Liver (tissue), 9 donors: ENCODE measurements around the gene WSCD2. TPM values are rescaled to one million over a fixed set of nuclear protein-coding genes. Genes with fewer than 3 reads are reported as not detected.

Experiments used
- DNase-seq: peaks from one replicate; pipeline ENCODE4 v3.0.0-alpha.2; 2017; ENCODE audit warnings: low spot score
- H3K27ac ChIP-seq, 2 donors: one replicate each; pipeline ENCODE4 v1.7.0; 2013; ENCODE audit warnings: inconsistent platforms in 2 of 2, low read length in 2 of 2, control low read depth in 1 of 2, low read depth in 1 of 2, mild to moderate bottlenecking in 1 of 2
- H3K27me3 ChIP-seq, 4 donors: one replicate each; pipeline versions ENCODE4 v1.6.1 to v1.7.0; 2013; ENCODE audit warnings: low read length in 3 of 4, inconsistent platforms in 1 of 4, mild to moderate bottlenecking in 1 of 4, moderate library complexity in 1 of 4; ENCODE audit not compliant: control insufficient read depth in 4 of 4, insufficient read depth in 4 of 4
- H3K36me3 ChIP-seq, 4 donors: one replicate each; pipeline versions ENCODE4 v1.6.1 to v1.7.0; 2013; ENCODE audit warnings: low read length in 3 of 4, mild to moderate bottlenecking in 3 of 4, low read depth in 1 of 4, moderate library complexity in 1 of 4; ENCODE audit not compliant: control insufficient read depth in 4 of 4, insufficient read depth in 3 of 4
- H3K4me1 ChIP-seq, 4 donors: one replicate each; pipeline versions ENCODE4 v1.6.1 to v1.7.0; 2013; ENCODE audit warnings: low read length in 3 of 4, mild to moderate bottlenecking in 3 of 4, moderate library complexity in 1 of 4; ENCODE audit not compliant: control insufficient read depth in 4 of 4, insufficient read depth in 4 of 4
- H3K4me3 ChIP-seq, 3 donors: one replicate each; pipeline versions ENCODE4 v1.6.1 to v1.7.0; 2013; ENCODE audit warnings: low read length in 3 of 3, control low read depth in 1 of 3, low read depth in 1 of 3, mild to moderate bottlenecking in 1 of 3
- H3K9ac ChIP-seq, 2 donors: one replicate each; pipeline ENCODE4 v1.7.0; 2013; ENCODE audit warnings: low read length in 2 of 2, mild to moderate bottlenecking in 2 of 2, moderate library complexity in 2 of 2, control low read depth in 1 of 2, low read depth in 1 of 2
- H3K9me3 ChIP-seq, 4 donors: one replicate each; pipeline versions ENCODE4 v1.6.1 to v1.7.0; 2013; ENCODE audit warnings: low read length in 3 of 4; ENCODE audit not compliant: control insufficient read depth in 4 of 4
- EGR1 ChIP-seq, 2 donors: IDR thresholded peaks; 2 replicates each; pipeline ENCODE4 v1.6.1; 2016 to 2018; ENCODE audit warnings: antibody characterized with exemption in 2 of 2, low read depth in 2 of 2
- FOXA1 ChIP-seq: IDR thresholded peaks from 2 replicates; pipeline ENCODE4 v1.6.1; 2016; ENCODE audit warnings: antibody characterized with exemption
- FOXA2 ChIP-seq: IDR thresholded peaks from 2 replicates; pipeline ENCODE4 v1.6.1; 2016; ENCODE audit warnings: antibody characterized with exemption
- GABPA ChIP-seq, 2 donors: IDR thresholded peaks in 1 of 2; conservative IDR thresholded peaks in 1 of 2; 2 replicates each; pipeline ENCODE4 v1.6.1; 2016; ENCODE audit warnings: antibody characterized with exemption in 2 of 2, mild to moderate bottlenecking in 1 of 2, moderate library complexity in 1 of 2
- HNF4A ChIP-seq, 2 donors: conservative IDR thresholded peaks; 2 replicates each; pipeline ENCODE4 v1.6.1; 2016; ENCODE audit warnings: antibody characterized with exemption in 2 of 2, mild to moderate bottlenecking in 2 of 2
- HNF4G ChIP-seq: IDR thresholded peaks from 2 replicates; pipeline ENCODE4 v1.6.1; 2016; ENCODE audit warnings: antibody characterized with exemption
- NR2F2 ChIP-seq: IDR thresholded peaks from 2 replicates; pipeline ENCODE4 v1.6.1; 2016; ENCODE audit warnings: antibody characterized with exemption
- RAD21 ChIP-seq, 2 donors: IDR thresholded peaks; 2 replicates each; pipeline ENCODE4 v1.6.1; 2016; ENCODE audit warnings: antibody characterized with exemption in 2 of 2, mild to moderate bottlenecking in 2 of 2
- RXRA ChIP-seq, 2 donors: IDR thresholded peaks; 2 replicates each; pipeline ENCODE4 v1.6.1; 2017 to 2018; ENCODE audit warnings: antibody characterized with exemption in 2 of 2, mild to moderate bottlenecking in 1 of 2
- SP1 ChIP-seq: IDR thresholded peaks from 2 replicates; pipeline ENCODE4 v1.6.1; 2018; ENCODE audit warnings: antibody characterized with exemption, mild to moderate bottlenecking
- TAF1 ChIP-seq: conservative IDR thresholded peaks from 2 replicates; pipeline ENCODE4 v1.6.1; 2016; ENCODE audit warnings: antibody characterized with exemption, mild to moderate bottlenecking
- YY1 ChIP-seq: IDR thresholded peaks from 2 replicates; pipeline ENCODE4 v1.6.1; 2016; ENCODE audit warnings: antibody characterized with exemption, mild to moderate bottlenecking
- ZBTB33 ChIP-seq: IDR thresholded peaks from 2 replicates; pipeline ENCODE4 v1.6.1; 2016; ENCODE audit warnings: antibody characterized with exemption
- WGBS: extraction: QIAGEN DNeasy Blood & Tissue Kit; methylation state at CpG from one replicate; pipeline ENCODE4 v1.1.7; 2013; 5-methylcytosine and 5-hydroxymethylcytosine counted together
- polyA plus RNA-seq, 2 donors: library from polyadenylated mRNA; stranded (reverse) in 1 of 2; unstranded in 1 of 2; fragments of 200-250 nt in 1 of 2; fragments of >200 nt in 1 of 2; fragmentation: Nextera tagmentation in 1 of 2; extraction: Ambion mirVana in 1 of 2; gene quantifications; one replicate each; pipeline versions ENCODE4 v1.2.1 to v1.2.3, GENCODE V29; 2013 to 2015
- total RNA-seq, 2 donors: library from RNA; depleted of rRNA; stranded (reverse); fragments of >200 nt; gene quantifications; one replicate each; pipeline ENCODE4 v1.2.3, GENCODE V29; 2014
- TF ChIP-seq, protein P1 (sequence below): IDR thresholded peaks from 2 replicates; pipeline ENCODE4 v1.6.1; 2016; ENCODE audit warnings: antibody characterized with exemption, mild to moderate bottlenecking
- TF ChIP-seq, protein P2 (sequence below): fragments of 150-350 bp; IDR thresholded peaks from 2 replicates; pipeline ENCODE4 v1.5.1; 2017; ENCODE audit warnings: improper control_type of control experiment, low read depth, low read length; ENCODE audit not compliant: missing input control
- TF ChIP-seq, protein P3 (sequence below): IDR thresholded peaks from 2 replicates; pipeline ENCODE4 v1.6.1; 2016; ENCODE audit warnings: antibody characterized with exemption
- TF ChIP-seq, protein P4 (sequence below): IDR thresholded peaks from 2 replicates; pipeline ENCODE4 v1.6.1; 2016; ENCODE audit warnings: antibody characterized with exemption
- donor health status: healthy.
- donor health status: healthy.
- donor health status: healthy.
- donor health status: healthy.
- donor health status: healthy.

WSCD2 gene
- total and polyA plus RNA-seq, 4 donors: under 0.01 to 0.09 (median 0.05) TPM; not detected in 1

GRCh38 chr12:108101605-108102175 lies 27.4 kb upstream of the WSCD2 start (continued):
- no peak for TF ChIP-seq RXRA (IDR thresholded peaks at IDR 0.05)
- TF ChIP-seq GABPA (IDR thresholded peaks at IDR 0.05 in 1 of 2, conservative IDR thresholded peaks at IDR 0.05 in 1 of 2): no peak
- TF ChIP-seq NR2F2: no peak

GRCh38 chr12:108102363-108102762 lies 26.7 kb upstream of the WSCD2 start:
- no peak for DNase-seq
- H3K27me3 ChIP-seq: no peaks in the 10 kb centered on the region
- 50% methylated on average over 1 of the region's 1 CpG for WGBS
- H3K4me3 ChIP-seq: no peak overlapping the region
- H3K9me3 ChIP-seq: peaks cover 0 to 2% (median 0%) of the 10 kb centered on the region in 4 donors
- no peaks in the 10 kb centered on the region for H3K4me1 ChIP-seq
- no peaks in the 10 kb centered on the region for H3K36me3 ChIP-seq
- TF ChIP-seq RAD21 (IDR thresholded peaks at IDR 0.05) (no peak), YY1 (no peak), GABPA (IDR thresholded peaks at IDR 0.05 in 1 of 2, conservative IDR thresholded peaks at IDR 0.05 in 1 of 2) (no peak)
- H3K27ac ChIP-seq: no peak overlapping the region
- H3K9ac ChIP-seq: no peak overlapping the region

DNA sequence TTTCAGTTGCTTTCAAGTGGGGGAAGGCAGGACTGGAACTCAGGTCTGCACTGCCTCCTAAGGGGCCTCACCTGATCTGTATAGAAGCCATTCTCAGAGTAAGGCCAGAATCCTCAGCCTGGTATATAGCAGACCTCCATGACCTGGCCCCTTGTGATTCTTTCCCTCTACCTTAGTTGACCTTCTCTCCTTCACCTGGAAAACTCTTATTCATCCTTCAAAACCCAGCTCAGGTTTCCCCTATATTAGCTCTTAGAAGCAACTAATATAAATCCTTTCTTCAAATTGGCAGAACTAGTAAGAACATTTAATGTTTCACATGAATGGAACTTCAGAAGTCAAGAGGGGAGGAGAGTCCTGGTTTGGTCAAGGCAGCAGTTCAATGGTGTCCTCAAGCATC lies 26.0 kb upstream of the WSCD2 start:
- no peak for DNase-seq
- H3K36me3 ChIP-seq: no peaks in the 10 kb centered on the region
- no peak overlapping the region for H3K9ac ChIP-seq
- TF ChIP-seq ZBTB33: no peak
- no peak for TF ChIP-seq EGR1 (IDR thresholded peaks at IDR 0.05; ENCODE audit: low read depth in 2 of 2)
- TF ChIP-seq SP1: no peak
- H3K9me3 ChIP-seq: peaks cover 0 to 2% (median 0%) of the 10 kb centered on the region in 4 donors
- no peaks in the 10 kb centered on the region for H3K4me1 ChIP-seq
- H3K27ac ChIP-seq: no peak overlapping the region
- H3K27me3 ChIP-seq: no peaks in the 10 kb centered on the region
- no peak overlapping the region for H3K4me3 ChIP-seq

GRCh38 chr12:108103517-108103916 lies 25.6 kb upstream of the WSCD2 start:
- H3K4me1 ChIP-seq: no peaks in the 10 kb centered on the region
- no peaks in the 10 kb centered on the region for H3K27me3 ChIP-seq
- no peak for DNase-seq
- no peaks in the 10 kb centered on the region for H3K36me3 ChIP-seq
- WGBS: 70% methylated on average over 3 of the region's 3 CpGs
- H3K9me3 ChIP-seq: peaks cover 0 to 2% (median 0%) of the 10 kb centered on the region in 4 donors
- no peak overlapping the region for H3K27ac ChIP-seq
- no peak overlapping the region for H3K4me3 ChIP-seq
- H3K9ac ChIP-seq: no peak overlapping the region
- TF ChIP-seq, protein P1, sequence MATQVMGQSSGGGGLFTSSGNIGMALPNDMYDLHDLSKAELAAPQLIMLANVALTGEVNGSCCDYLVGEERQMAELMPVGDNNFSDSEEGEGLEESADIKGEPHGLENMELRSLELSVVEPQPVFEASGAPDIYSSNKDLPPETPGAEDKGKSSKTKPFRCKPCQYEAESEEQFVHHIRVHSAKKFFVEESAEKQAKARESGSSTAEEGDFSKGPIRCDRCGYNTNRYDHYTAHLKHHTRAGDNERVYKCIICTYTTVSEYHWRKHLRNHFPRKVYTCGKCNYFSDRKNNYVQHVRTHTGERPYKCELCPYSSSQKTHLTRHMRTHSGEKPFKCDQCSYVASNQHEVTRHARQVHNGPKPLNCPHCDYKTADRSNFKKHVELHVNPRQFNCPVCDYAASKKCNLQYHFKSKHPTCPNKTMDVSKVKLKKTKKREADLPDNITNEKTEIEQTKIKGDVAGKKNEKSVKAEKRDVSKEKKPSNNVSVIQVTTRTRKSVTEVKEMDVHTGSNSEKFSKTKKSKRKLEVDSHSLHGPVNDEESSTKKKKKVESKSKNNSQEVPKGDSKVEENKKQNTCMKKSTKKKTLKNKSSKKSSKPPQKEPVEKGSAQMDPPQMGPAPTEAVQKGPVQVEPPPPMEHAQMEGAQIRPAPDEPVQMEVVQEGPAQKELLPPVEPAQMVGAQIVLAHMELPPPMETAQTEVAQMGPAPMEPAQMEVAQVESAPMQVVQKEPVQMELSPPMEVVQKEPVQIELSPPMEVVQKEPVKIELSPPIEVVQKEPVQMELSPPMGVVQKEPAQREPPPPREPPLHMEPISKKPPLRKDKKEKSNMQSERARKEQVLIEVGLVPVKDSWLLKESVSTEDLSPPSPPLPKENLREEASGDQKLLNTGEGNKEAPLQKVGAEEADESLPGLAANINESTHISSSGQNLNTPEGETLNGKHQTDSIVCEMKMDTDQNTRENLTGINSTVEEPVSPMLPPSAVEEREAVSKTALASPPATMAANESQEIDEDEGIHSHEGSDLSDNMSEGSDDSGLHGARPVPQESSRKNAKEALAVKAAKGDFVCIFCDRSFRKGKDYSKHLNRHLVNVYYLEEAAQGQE: no peak
- TF ChIP-seq TAF1: no peak
- TF ChIP-seq HNF4A (conservative IDR thresholded peaks at IDR 0.05): no peak
- TF ChIP-seq, protein P2, sequence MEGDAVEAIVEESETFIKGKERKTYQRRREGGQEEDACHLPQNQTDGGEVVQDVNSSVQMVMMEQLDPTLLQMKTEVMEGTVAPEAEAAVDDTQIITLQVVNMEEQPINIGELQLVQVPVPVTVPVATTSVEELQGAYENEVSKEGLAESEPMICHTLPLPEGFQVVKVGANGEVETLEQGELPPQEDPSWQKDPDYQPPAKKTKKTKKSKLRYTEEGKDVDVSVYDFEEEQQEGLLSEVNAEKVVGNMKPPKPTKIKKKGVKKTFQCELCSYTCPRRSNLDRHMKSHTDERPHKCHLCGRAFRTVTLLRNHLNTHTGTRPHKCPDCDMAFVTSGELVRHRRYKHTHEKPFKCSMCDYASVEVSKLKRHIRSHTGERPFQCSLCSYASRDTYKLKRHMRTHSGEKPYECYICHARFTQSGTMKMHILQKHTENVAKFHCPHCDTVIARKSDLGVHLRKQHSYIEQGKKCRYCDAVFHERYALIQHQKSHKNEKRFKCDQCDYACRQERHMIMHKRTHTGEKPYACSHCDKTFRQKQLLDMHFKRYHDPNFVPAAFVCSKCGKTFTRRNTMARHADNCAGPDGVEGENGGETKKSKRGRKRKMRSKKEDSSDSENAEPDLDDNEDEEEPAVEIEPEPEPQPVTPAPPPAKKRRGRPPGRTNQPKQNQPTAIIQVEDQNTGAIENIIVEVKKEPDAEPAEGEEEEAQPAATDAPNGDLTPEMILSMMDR: no peak
- TF ChIP-seq HNF4G: no peak
- TF ChIP-seq FOXA1: no peak
- no peak for TF ChIP-seq YY1
- TF ChIP-seq EGR1 (IDR thresholded peaks at IDR 0.05; ENCODE audit: low read depth in 2 of 2): no peak
- TF ChIP-seq FOXA2: no peak
- no peak for TF ChIP-seq SP1
- no peak for TF ChIP-seq GABPA (IDR thresholded peaks at IDR 0.05 in 1 of 2, conservative IDR thresholded peaks at IDR 0.05 in 1 of 2)
- TF ChIP-seq RXRA (IDR thresholded peaks at IDR 0.05): no peak
- TF ChIP-seq, protein P3, sequence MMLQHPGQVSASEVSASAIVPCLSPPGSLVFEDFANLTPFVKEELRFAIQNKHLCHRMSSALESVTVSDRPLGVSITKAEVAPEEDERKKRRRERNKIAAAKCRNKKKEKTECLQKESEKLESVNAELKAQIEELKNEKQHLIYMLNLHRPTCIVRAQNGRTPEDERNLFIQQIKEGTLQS: no peak
- no peak for TF ChIP-seq NR2F2
- TF ChIP-seq, protein P4, sequence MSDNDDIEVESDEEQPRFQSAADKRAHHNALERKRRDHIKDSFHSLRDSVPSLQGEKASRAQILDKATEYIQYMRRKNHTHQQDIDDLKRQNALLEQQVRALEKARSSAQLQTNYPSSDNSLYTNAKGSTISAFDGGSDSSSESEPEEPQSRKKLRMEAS: no peak
